T-helper 2 cell treated with Interferon-gamma antibody and Interleukin-4, amounts not matched to agents 5 μg/mL and 100 μg/mL, for 36 hours (primary cell): ENCODE results near the gene IKBKG.
"Not testable (repeated sequence)": the region's sequence is repeated elsewhere in the genome, so short reads cannot be mapped to it uniquely, and the experiment has no call there.

Source experiments
- DNase-seq: peaks from one replicate; pipeline ENCODE4 v3.0.0; 2021; ENCODE audit warnings: low spot score
- H3K27ac Mint-ChIP-seq: one replicate; pipeline ENCODE4 v1.8.0; 2021; ENCODE audit warnings: mild to moderate bottlenecking, mixed read lengths
- H3K27me3 Mint-ChIP-seq: one replicate; pipeline ENCODE4 v1.8.0; 2021; ENCODE audit warnings: low read depth, mixed read lengths
- H3K36me3 Mint-ChIP-seq: one replicate; pipeline ENCODE4 v1.8.0; 2021; ENCODE audit warnings: low read depth, mixed read lengths
- H3K4me1 Mint-ChIP-seq: one replicate; pipeline ENCODE4 v1.8.0; 2021; ENCODE audit warnings: low read depth, mixed read lengths
- H3K4me3 Mint-ChIP-seq: one replicate; pipeline ENCODE4 v1.8.0; 2022; ENCODE audit warnings: mild to moderate bottlenecking, moderate library complexity, mixed read lengths
- H3K9me3 Mint-ChIP-seq: one replicate; pipeline ENCODE4 v1.8.0; 2021; ENCODE audit warnings: mixed read lengths

Gene IKBKG

GRCh38 chrX:154558896-154559295 lies 11.5 kb downstream of the IKBKG start:
- H3K36me3 Mint-ChIP-seq, H3K27me3 Mint-ChIP-seq, H3K4me1 Mint-ChIP-seq, H3K4me3 Mint-ChIP-seq, H3K9me3 Mint-ChIP-seq, H3K27ac Mint-ChIP-seq, DNase-seq: not testable (repeated sequence)

GRCh38 chrX:154560326-154560725 lies 12.9 kb downstream of the IKBKG start:
- H3K27ac Mint-ChIP-seq, DNase-seq, H3K9me3 Mint-ChIP-seq, H3K4me3 Mint-ChIP-seq, H3K36me3 Mint-ChIP-seq, H3K27me3 Mint-ChIP-seq, H3K4me1 Mint-ChIP-seq: not testable (repeated sequence)

GRCh38 chrX:154562295-154562694 lies 14.9 kb downstream of the IKBKG start:
- H3K4me1 Mint-ChIP-seq, H3K27ac Mint-ChIP-seq, DNase-seq, H3K9me3 Mint-ChIP-seq, H3K36me3 Mint-ChIP-seq, H3K4me3 Mint-ChIP-seq, H3K27me3 Mint-ChIP-seq: not testable (repeated sequence)

- H3K4me3 Mint-ChIP-seq, H3K36me3 Mint-ChIP-seq, H3K27me3 Mint-ChIP-seq, H3K4me1 Mint-ChIP-seq, H3K9me3 Mint-ChIP-seq, H3K27ac Mint-ChIP-seq, DNase-seq: not testable (repeated sequence)
These were observed 22.9 kb downstream of the IKBKG start for GRCh38 chrX:154570361-154570760.

GRCh38 chrX:154573061-154573460 lies 25.6 kb downstream of the IKBKG start:
- not testable (repeated sequence) for H3K27ac Mint-ChIP-seq, H3K27me3 Mint-ChIP-seq, H3K36me3 Mint-ChIP-seq, H3K9me3 Mint-ChIP-seq, H3K4me1 Mint-ChIP-seq, DNase-seq, H3K4me3 Mint-ChIP-seq

GRCh38 chrX:154575076-154575475 lies 27.7 kb downstream of the IKBKG start:
- not testable (repeated sequence) for DNase-seq, H3K27ac Mint-ChIP-seq, H3K9me3 Mint-ChIP-seq, H3K27me3 Mint-ChIP-seq, H3K4me1 Mint-ChIP-seq, H3K36me3 Mint-ChIP-seq, H3K4me3 Mint-ChIP-seq

GRCh38 chrX:154582994-154583393 lies 35.6 kb downstream of the IKBKG start:
- not testable (repeated sequence) for H3K27ac Mint-ChIP-seq, H3K9me3 Mint-ChIP-seq, H3K27me3 Mint-ChIP-seq, H3K4me1 Mint-ChIP-seq, H3K4me3 Mint-ChIP-seq, DNase-seq, H3K36me3 Mint-ChIP-seq

GRCh38 chrX:154584585-154585183 lies 37.3 kb downstream of the IKBKG start, which contains the start of gene CTAG1A:
TSS of gene CTAG1A (plus strand) at chrX:154585133. CDS start at chrX:154585207, 74 bp downstream.
- H3K27ac Mint-ChIP-seq, DNase-seq, H3K27me3 Mint-ChIP-seq, H3K4me3 Mint-ChIP-seq, H3K9me3 Mint-ChIP-seq, H3K4me1 Mint-ChIP-seq, H3K36me3 Mint-ChIP-seq: not testable (repeated sequence)

- H3K27me3 Mint-ChIP-seq, DNase-seq, H3K4me1 Mint-ChIP-seq, H3K9me3 Mint-ChIP-seq, H3K36me3 Mint-ChIP-seq, H3K4me3 Mint-ChIP-seq, H3K27ac Mint-ChIP-seq: not testable (repeated sequence)
These were observed 43.0 kb downstream of the IKBKG start for GRCh38 chrX:154590415-154590814.

- no peak for DNase-seq
- Mint-ChIP-seq H3K9me3 (no peaks in the 10 kb centered on the region), H3K4me3 (no peak overlapping the region), H3K36me3 (no peaks in the 10 kb centered on the region), H3K27ac (no peak overlapping the region), H3K4me1 (peaks cover 8% of the 10 kb centered on the region), H3K27me3 (peaks cover 6% of the 10 kb centered on the region)
These were observed 45.1 kb downstream of the IKBKG start for GRCh38 chrX:154592505-154592904.

GRCh38 chrX:154593201-154593600 lies 45.8 kb downstream of the IKBKG start:
- H3K9me3 Mint-ChIP-seq, result no peaks in the 10 kb centered on the region
- H3K27ac Mint-ChIP-seq, result no peak overlapping the region
- H3K4me1 Mint-ChIP-seq, result peaks cover 8% of the 10 kb centered on the region
- H3K27me3 Mint-ChIP-seq, result peaks cover 6% of the 10 kb centered on the region
- no peak overlapping the region for H3K4me3 Mint-ChIP-seq
- no peaks in the 10 kb centered on the region for H3K36me3 Mint-ChIP-seq
- no peak for DNase-seq

- Mint-ChIP-seq H3K4me1 (peaks cover 8% of the 10 kb centered on the region), H3K9me3 (no peaks in the 10 kb centered on the region), H3K36me3 (no peaks in the 10 kb centered on the region), H3K27ac (no peak overlapping the region), H3K4me3 (no peak overlapping the region), H3K27me3 (peaks cover 6% of the 10 kb centered on the region)
- no peak for DNase-seq
These were observed 47.1 kb downstream of the IKBKG start for GRCh38 chrX:154594491-154594890.

GRCh38 chrX:154595559-154596249 lies 48.3 kb downstream of the IKBKG start:
- Mint-ChIP-seq H3K4me3 (no peak overlapping the region), H3K36me3 (no peaks in the 10 kb centered on the region), H3K27ac (no peak overlapping the region), H3K27me3 (peaks cover 6% of the 10 kb centered on the region), H3K9me3 (no peaks in the 10 kb centered on the region), H3K4me1 (peaks cover 11% of the 10 kb centered on the region)
- DNase-seq, result no peak

GRCh38 chrX:154596290-154596929 lies 49.0 kb downstream of the IKBKG start:
- no peaks in the 10 kb centered on the region for H3K9me3 Mint-ChIP-seq
- no peak for DNase-seq
- H3K36me3 Mint-ChIP-seq, result no peaks in the 10 kb centered on the region
- no peak overlapping the region for H3K27ac Mint-ChIP-seq
- H3K4me3 Mint-ChIP-seq, result no peak overlapping the region
- H3K27me3 Mint-ChIP-seq, result peaks cover 6% of the 10 kb centered on the region
- H3K4me1 Mint-ChIP-seq, result peaks cover 11% of the 10 kb centered on the region
